HG02870 (cell line): ENCODE data around the gene PCDHB12.

ENCODE experiments used
- ATAC-seq: cut with Tn5 transposase; IDR thresholded peaks from one replicate; pipeline ENCODE4 v1.9.1; 2021; ENCODE audit warnings: mild to moderate bottlenecking, moderate library complexity; ENCODE audit not compliant: unreplicated experiment

PCDHB12 gene

DNA sequence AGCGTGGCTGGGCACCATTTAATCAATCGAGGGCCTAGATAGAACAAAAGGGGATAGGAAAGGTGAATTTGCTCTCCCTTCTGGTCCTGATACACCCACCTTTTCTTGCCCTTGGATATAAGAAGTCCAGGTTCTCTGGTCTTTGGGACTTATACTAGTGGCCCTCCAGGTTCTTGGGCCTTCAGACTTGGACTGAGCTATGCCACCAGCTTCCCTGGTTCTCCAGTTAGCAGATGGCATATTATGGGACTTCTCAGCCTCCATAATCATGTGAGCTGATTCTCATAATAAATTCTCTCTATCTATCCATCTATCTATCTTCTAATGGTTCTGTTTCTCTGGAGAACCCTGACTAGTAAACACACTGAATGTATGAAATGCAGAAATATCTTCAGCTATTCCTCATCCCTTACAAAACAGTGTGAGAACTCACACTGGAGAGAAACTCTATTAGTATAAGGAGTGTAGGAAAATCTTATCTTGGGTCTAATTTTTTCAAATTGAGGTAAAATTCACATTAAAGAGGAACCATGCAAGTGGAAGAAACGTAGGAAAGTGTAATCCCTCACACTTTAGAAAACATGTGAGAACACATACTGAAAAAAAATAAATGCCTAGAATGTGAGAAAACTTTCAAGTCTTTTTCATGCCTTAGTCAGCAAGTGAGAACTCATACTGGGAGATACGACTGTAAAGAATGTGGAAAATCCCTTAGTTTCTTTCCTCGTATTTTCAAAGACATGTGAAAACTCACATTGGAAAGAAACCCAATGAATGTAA is 52.1 kb downstream of the PCDHB12 start:
- no peak for ATAC-seq

DNA sequence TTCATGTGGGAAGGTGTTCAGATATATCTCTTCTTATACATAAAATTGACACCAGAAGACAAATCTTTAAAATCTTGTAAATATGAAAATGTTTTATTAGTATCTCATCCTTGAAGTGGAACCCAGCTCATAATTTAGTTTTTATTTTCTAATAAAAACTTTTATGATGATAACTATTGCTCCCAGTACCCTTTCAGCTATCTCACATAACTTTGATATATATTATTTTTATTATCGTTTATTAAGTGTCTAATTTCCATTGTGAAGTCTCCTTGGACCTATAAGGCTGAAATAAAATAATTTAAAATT is 52.7 kb downstream of the PCDHB12 start:
- ATAC-seq, result no peak
